GM12801 (cell line): Measurements from ENCODE around the gene NKAIN2.

Source experiments
- TF ChIP-seq, protein P1 (sequence below): IDR thresholded peaks from one replicate; pipeline ENCODE4 v1.5.1; 2011; ENCODE audit warnings: control low read depth; ENCODE audit not compliant: insufficient read length; ENCODE audit errors: extremely low read depth

Gene NKAIN2

DNA sequence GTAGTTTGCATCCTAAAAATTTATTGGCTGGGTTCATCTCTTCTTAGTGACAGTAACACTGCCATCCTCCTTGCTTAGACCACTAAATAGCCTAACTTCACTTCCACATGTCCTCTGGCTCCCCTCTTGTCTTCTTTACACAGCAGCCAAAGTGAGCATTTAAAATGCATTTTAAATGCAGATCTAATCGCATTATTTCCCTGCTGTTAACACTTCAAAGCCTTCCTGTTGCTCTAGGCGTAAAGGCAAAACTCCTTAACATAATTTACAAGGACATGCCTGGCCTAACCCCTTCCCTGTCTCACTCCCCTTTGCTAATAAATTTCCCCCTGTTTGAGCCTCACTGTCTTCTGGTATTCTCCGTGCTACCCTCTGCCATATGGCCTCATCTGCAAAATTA is 26.5 kb downstream of the NKAIN2 start:
- TF ChIP-seq, protein P1, sequence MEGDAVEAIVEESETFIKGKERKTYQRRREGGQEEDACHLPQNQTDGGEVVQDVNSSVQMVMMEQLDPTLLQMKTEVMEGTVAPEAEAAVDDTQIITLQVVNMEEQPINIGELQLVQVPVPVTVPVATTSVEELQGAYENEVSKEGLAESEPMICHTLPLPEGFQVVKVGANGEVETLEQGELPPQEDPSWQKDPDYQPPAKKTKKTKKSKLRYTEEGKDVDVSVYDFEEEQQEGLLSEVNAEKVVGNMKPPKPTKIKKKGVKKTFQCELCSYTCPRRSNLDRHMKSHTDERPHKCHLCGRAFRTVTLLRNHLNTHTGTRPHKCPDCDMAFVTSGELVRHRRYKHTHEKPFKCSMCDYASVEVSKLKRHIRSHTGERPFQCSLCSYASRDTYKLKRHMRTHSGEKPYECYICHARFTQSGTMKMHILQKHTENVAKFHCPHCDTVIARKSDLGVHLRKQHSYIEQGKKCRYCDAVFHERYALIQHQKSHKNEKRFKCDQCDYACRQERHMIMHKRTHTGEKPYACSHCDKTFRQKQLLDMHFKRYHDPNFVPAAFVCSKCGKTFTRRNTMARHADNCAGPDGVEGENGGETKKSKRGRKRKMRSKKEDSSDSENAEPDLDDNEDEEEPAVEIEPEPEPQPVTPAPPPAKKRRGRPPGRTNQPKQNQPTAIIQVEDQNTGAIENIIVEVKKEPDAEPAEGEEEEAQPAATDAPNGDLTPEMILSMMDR: no peak

DNA sequence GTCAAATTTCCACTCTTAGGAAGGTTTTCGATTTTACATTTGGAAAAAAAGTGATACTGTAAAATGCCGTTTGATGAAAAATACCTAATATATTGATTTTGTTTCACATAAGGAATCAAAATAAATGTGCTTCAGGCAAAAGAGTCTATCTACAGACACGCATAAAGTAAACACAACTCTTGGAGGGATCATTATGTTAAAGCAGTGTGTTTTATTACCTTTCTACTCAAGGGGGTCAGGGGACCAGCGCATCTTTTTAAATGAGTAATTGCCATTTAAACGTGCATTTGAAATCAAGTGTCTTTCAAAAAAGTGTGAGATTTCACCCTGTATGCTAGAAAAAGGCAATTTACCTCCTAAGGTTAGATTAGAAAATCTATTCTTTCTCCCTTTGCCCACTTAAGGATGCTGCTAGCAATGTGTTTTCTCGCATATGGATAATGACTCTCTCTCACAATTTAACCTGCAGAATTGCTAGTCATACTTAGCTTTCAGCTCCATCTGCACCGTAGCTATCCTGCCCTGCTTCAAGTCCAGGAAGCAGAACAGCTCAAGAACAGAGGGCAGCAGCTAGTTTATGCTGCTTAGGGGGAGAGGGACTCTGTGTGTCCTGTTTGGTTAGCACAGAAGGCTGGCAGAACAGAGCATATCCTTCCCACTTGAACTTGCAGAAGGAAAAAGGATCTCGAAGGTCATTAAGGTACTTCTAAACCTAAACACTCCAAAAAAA is 35.0 kb downstream of the NKAIN2 start:
- TF ChIP-seq, protein P1: no peak

DNA sequence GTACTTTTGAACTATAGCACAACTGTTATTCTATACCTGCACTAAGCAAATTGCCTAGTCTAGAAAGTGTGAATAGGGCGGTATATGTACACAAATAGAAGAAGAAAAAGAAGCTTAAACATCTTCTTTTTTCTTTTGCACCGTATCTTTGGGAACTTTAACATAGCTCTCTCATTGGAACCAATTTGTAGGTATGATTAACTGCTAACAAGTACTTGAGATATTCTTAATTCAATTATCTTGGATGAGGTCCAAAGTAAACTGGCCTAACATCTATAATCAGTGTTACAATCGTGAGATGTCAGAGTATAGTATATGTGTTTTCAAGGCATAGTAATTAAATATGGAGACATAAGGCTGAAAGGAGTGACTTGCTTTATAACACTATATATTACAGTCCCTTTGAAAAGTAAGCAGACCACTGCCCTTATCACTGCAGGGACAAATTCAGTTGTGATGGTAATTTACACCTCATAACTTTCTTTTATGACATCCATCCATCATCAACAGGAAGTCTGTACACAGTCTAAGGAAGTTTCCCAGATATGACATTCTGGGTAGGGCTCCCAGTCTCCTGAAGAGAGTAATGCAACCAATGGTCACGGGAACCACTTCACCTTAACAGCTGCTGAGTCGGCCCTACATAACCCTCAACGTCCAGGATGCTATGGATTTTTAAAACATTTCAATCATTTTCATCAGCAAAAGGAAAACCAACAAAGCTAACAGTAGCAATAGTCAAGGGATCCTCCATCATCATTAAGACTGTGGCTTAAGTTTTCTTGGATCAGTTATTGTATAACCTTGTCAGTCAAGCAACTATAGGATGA is 37.6 kb downstream of the NKAIN2 start:
- TF ChIP-seq, protein P1: no peak

DNA sequence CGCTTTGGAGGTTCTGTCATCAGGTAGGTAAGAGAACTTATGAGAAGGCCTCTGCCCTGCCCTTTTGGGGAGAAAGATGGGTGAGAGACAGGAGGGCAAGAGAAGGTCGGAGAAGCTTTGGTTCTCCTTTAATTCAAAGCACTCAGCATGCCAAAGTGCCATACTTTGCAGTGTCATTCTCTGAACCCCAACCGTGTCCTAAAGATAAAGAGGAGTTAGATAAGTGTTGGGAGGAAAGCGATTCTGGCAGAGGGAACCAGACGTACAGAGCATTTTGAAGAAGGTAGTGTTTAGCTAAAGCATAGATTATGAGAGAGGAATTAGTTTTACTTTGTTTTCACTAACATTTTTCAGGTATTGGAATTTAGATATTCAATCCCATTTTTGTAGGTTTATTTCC is 40.3 kb downstream of the NKAIN2 start:
- TF ChIP-seq, protein P1: no peak

DNA sequence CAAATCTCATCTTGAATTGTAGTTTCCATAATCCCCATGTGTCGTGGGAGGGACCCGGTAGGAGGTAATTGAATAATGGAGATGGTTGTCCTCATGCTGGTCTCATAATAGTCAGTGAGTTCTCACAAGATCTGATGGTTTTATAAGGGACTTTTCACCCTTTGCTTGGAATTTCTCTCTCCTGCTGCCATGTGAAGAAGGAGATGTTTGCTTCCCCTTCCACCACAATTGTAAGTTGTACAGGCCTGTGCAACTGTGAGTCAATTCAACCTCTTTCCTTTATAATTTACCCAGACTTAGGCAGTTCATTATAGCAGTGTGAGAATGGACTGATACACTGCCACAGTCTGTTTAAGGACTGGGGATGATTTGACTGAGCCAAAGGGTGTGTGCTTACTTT is 44.7 kb downstream of the NKAIN2 start:
- TF ChIP-seq, protein P1: no peak

DNA sequence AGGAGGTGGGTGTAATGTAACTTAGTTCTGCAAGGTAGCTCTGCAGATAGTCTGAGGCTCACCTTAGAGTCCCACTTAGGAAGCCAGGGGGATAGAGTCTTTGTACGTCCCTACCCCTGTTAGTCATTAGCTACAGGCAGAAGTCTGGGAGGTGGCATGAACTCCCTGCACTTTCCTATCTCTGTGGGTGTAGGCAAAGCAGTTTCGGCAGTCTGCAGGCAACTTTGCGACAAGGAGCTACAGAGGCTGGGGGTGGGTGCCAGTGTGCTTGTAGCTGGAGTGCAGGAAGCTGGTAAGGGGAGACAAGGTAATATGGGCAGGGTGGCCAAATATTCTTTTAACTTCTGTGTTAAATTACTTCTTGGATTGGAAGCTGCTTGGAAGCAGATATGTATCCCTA is 45.7 kb downstream of the NKAIN2 start:
- TF ChIP-seq, protein P1: no peak

DNA sequence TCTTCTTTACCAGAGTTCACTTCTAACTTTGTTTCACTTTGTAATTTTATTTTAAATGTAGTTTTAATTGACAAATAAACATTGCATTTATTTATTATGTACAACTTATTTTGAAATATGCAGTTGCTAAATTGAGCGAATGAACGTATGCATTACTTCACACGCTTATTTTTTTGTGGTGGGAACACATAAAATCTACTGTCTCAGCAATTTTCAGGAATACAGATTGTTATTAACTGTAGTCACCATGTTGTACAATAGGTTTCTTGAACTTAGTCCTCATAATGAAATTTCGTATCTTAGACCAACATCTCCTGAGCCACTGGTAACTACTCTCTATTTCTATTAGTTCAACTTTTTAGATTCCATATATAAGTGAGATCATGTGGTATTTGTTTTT is 46.9 kb downstream of the NKAIN2 start:
- TF ChIP-seq, protein P1: no peak
